ENCODE data around the gene MPHOSPH9. TPM values are rescaled to one million over a fixed set of nuclear protein-coding genes. Genes with fewer than 3 reads are reported as not detected.

The MPHOSPH9 gene
- total and polyA plus RNA-seq, 2 of the 13 experiments (the other 11 are each of a cell fraction or from before 2014, with no cell fraction given) = 20.3 to 63.4 TPM

DNA sequence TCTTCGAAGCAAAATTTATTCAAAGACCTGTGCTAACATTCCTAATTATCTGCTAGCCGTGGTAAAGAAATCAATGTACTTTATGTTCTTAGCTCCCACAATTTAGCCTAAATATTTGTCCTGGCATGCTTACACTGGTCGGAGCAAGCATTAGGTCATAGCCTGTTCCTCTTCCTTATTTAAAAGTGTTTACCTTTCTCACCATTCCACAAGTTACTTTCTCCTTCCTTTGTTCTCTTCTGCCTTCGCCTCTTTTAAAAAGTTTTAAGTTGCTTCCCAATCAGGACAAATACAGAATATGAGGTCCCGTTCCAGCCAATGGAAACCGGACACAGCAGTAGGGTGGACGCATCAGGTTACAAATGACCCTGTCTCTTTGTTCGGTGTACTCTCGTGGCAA lies 27.1 kb upstream of the MPHOSPH9 start:
- Histone ChIP-seq H3K79me2 (ENCODE audit: insufficient read depth, low read length) (peaks cover 7% of the 10 kb centered on the region), H3K9me3 (ENCODE audit: low read length) (no peaks in the 10 kb centered on the region), H3K4me2 (ENCODE audit: low read depth, low read length) (no peak overlapping the region), H3K27ac (ENCODE audit: extremely low read length, insufficient read depth, low read length) (no peak overlapping the region), H3K9ac (ENCODE audit: insufficient read depth, low read depth, low read length) (no peak overlapping the region), H3K27me3 (ENCODE audit: control insufficient read depth in 1 of 2, insufficient read depth in 2 of 2, low read length in 2 of 2) (no peaks in the 10 kb centered on the region), H2AFZ (ENCODE audit: low read length) (no peak overlapping the region), H4K20me1 (ENCODE audit: insufficient read depth, low read length) (no peaks in the 10 kb centered on the region), H3K36me3 (replicated peaks in 1 of 2; ENCODE audit: control insufficient read depth in 1 of 2, insufficient read depth in 2 of 2, low read length in 2 of 2) (peaks cover 25 to 75% of the 10 kb centered on the region in 2 experiments), H3K4me3 (replicated peaks in 1 of 3; ENCODE audit: insufficient read depth in 1 of 3, low read depth in 2 of 3, low read length in 3 of 3) (no peak overlapping the region), H3K4me1 (ENCODE audit: insufficient read depth, low read length) (no peaks in the 10 kb centered on the region)
- in situ Hi-C loops (cut with HindIII; ENCODE audit: extremely low pct_ligation_motif_present, low pct_unique_long_range_greater_than_20kb) (no loop called here), intact Hi-C loops (cut with micrococcal nuclease; ENCODE audit: unreplicated experiment) (no loop called here)
- BruUV-seq (replicated peaks) = no TSS peak
- no peak for ATAC-seq
- no peak for FAIRE-seq
- WGBS (ENCODE audit: low lambda C conversion rate) = 86% methylated on average over 9 of the region's 9 CpGs
- DNase-seq (ENCODE audit: low spot score) = no peak
- POLR2A ChIA-PET = interaction anchor here (1.7 kb wide), 1 partner anchor 27 kb away, joined by 5 read pairs; the partner anchor contains the start of genes MPHOSPH9 and MTRFR
- CTCF ChIA-PET (ENCODE audit: low intra/inter-chr PET ratio, low total read pairs) = no interaction called here
- TF ChIP-seq SMAD3 (CRISPR knock-in tag; IDR thresholded peaks at IDR 0.05) = no peak
- TF ChIP-seq, protein P1, sequence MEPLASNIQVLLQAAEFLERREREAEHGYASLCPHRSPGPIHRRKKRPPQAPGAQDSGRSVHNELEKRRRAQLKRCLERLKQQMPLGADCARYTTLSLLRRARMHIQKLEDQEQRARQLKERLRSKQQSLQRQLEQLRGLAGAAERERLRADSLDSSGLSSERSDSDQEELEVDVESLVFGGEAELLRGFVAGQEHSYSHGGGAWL (CRISPR knock-in tag; IDR thresholded peaks at IDR 0.05) = no peak
- no peak for TF ChIP-seq CBFB (CRISPR knock-in tag; IDR thresholded peaks at IDR 0.05)
- no peak for TF ChIP-seq ZNF691 (CRISPR knock-in tag; IDR thresholded peaks at IDR 0.05; ENCODE audit: borderline replicate concordance, low read depth)
- no peak for TF ChIP-seq ZNF570 (CRISPR knock-in tag; IDR thresholded peaks at IDR 0.05; ENCODE audit: borderline replicate concordance)
- TF ChIP-seq, protein P2, sequence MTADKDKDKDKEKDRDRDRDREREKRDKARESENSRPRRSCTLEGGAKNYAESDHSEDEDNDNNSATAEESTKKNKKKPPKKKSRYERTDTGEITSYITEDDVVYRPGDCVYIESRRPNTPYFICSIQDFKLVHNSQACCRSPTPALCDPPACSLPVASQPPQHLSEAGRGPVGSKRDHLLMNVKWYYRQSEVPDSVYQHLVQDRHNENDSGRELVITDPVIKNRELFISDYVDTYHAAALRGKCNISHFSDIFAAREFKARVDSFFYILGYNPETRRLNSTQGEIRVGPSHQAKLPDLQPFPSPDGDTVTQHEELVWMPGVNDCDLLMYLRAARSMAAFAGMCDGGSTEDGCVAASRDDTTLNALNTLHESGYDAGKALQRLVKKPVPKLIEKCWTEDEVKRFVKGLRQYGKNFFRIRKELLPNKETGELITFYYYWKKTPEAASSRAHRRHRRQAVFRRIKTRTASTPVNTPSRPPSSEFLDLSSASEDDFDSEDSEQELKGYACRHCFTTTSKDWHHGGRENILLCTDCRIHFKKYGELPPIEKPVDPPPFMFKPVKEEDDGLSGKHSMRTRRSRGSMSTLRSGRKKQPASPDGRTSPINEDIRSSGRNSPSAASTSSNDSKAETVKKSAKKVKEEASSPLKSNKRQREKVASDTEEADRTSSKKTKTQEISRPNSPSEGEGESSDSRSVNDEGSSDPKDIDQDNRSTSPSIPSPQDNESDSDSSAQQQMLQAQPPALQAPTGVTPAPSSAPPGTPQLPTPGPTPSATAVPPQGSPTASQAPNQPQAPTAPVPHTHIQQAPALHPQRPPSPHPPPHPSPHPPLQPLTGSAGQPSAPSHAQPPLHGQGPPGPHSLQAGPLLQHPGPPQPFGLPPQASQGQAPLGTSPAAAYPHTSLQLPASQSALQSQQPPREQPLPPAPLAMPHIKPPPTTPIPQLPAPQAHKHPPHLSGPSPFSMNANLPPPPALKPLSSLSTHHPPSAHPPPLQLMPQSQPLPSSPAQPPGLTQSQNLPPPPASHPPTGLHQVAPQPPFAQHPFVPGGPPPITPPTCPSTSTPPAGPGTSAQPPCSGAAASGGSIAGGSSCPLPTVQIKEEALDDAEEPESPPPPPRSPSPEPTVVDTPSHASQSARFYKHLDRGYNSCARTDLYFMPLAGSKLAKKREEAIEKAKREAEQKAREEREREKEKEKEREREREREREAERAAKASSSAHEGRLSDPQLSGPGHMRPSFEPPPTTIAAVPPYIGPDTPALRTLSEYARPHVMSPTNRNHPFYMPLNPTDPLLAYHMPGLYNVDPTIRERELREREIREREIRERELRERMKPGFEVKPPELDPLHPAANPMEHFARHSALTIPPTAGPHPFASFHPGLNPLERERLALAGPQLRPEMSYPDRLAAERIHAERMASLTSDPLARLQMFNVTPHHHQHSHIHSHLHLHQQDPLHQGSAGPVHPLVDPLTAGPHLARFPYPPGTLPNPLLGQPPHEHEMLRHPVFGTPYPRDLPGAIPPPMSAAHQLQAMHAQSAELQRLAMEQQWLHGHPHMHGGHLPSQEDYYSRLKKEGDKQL (CRISPR knock-in tag; IDR thresholded peaks at IDR 0.05; ENCODE audit: low read depth) = no peak
- no peak for TF ChIP-seq ZBED4 (CRISPR knock-in tag; IDR thresholded peaks at IDR 0.05; ENCODE audit: borderline replicate concordance)
- no peak for TF ChIP-seq ZNF205 (CRISPR knock-in tag; IDR thresholded peaks at IDR 0.05)
- TF ChIP-seq YY1 (IDR thresholded peaks at IDR 0.05; ENCODE audit: insufficient read depth, insufficient replicate concordance, low read depth, low read length) = no peak
- TF ChIP-seq KAT7 (CRISPR knock-in tag; IDR thresholded peaks at IDR 0.05; ENCODE audit: borderline replicate concordance) = no peak
- no peak for TF ChIP-seq DBP (CRISPR knock-in tag; IDR thresholded peaks at IDR 0.05; ENCODE audit: not compliant biosample characterization)
- no peak for TF ChIP-seq ZNF775 (CRISPR knock-in tag; IDR thresholded peaks at IDR 0.05; ENCODE audit: borderline replicate concordance)
